GM03348 (cell line): ENCODE results near the gene INSIG1.

Experiments
- DNase-seq: peaks from one replicate; pipeline ENCODE4 v3.0.0; 2012; ENCODE audit warnings: low spot score

INSIG1 gene

DNA sequence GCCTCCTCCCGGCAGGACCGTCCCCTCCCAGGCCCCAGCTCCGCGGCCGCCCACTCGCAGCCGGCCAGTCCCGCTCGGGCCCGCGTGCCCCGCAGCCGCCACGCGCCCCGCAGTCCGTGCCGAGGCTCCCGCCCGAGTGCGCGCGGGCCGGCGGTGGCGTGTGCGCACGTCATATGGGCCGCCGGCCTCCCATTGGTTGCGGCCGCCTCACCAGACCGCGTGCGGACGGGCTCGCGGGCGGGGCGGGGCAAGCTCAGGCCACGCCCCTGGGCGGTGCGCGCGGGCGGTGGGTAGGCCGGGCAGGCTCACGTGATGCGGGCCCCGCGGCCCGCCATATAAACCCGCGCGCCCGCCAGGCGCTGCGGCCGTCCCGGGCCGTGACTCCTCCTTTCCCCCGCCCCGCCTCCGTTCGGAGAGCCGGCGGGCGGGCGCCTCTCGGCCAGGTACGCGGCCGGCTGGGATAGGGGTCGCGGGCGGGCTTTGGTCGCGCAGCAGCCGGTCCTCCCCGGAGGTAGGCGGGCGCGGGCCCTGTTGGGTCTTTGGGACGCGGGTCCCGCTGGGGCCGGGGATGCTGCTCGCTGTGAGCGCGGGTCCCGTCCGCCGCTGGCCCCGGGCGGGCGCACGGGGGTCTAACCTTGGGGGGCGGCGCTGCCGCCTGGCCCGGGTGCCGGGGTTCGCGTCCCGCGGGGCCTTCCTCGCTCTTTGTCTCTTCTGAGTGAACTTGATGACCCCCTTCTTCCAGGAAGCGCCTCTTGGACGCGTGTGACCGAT, at the start of gene INSIG1:
Gene INSIG1 (plus strand): TSS at position 362 of the 771 bp plus-strand sequence. CDS start 408 bp downstream, at position 770.
- DNase-seq: peak; percentile 99

DNA sequence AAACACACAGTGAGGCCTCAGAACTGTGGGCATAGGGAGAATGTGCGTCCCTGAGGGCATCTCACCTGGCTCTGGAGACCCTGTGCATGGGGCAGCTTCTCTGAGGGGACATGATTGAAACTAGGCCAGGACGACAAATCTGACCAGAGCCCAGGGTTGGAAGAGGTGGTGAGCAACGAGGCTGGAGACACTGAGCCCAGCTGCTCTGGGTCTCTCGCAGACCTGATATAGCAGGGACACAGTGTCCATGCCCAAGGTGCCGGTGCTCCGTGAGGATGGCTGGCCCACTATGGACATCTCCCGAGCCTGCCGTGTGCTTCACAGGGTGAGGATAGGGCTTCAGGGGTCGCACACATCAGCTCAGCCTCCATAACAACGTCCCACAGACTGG, 49.3 kb upstream of the INSIG1 start:
- no peak for DNase-seq

DNA sequence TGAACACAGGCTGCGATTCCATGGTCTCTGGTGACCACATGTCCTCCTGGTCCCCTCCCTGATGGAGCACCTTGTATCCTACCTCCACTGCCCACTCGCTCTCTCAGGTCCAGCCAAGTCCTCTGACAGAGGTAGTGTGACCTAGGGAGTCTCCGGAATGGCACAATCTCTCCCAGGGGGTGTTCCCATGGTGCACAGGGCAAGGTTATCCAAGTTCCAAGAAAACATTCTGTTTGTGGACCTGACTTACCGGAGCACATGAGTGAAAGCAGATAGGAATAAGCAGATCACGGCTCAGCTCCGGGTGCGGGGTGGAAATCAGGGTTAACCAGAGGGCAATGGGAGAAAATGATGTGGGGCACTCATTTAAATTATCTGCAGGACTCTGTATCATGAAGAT, 45.8 kb upstream of the INSIG1 start:
- DNase-seq: no peak

DNA sequence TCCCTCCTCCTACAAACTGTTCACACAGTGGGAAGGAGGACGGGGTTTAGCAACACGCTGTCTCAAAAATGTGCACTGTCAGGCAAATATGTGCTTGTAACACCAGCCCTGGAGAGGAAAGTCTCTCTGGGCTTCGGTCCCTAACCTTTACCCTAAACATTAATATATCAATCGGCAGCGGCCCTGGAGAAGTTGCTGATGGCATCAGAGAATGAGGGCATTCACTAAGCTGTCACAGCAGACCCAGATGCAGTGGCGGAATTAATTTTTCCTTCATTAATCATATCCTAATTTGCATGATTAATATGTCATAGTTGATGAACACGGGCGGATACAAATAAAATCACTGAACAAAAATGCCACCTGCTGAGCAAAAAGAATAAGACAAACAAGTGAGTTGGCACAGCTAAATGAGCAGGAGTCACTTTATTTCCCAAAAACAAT, 45.2 kb upstream of the INSIG1 start:
- DNase-seq: peak; percentile 51

DNA sequence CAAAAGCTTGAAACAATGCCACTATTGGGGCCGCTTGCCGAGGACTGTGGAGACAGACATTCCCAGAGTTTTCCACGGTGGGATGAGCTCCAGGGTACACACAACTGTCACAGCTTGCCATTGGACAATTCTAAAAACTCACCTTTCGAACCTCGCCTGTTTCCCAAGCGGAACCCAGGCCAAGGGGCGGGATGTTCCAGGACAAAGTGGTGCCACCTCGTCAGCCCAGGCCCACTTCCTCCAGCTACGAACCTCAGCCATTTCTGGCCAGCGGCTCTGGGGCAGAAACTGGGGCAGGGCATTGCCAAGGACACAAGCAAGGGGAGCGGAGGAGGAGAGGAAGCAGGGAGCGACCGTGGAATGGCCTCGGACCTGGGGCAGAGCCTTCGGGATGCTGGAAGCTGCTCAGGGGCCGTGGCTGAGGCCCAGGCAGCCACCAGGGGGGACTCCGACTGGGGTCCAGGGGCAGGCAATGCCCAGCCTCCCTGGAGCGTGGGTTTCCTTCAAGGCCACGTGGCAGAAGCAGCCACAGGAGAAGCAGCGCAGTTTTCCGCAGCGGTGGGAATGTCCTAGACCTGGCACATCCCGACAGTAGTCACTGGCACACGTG, 44.7 kb upstream of the INSIG1 start:
- no peak for DNase-seq

DNA sequence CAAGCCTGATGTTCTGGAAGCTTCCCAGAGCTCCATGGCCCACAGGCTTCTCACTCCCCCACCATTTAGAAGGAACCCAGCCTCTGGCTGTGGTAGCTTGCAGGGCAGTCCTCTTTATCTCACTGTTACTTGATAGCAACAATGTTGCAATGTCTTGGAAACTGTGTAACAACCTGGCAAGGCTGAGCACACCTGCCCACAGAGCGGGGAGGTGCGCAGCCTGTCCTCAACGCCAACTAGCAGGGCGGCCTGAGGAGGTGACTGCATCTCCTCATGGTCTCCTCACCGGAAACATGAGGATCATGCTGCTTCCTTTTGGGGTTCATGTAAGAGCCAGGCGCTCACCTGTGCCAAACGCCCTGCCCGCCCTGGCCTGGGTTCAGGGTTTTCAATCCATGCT, 43.7 kb upstream of the INSIG1 start:
- no peak for DNase-seq

DNA sequence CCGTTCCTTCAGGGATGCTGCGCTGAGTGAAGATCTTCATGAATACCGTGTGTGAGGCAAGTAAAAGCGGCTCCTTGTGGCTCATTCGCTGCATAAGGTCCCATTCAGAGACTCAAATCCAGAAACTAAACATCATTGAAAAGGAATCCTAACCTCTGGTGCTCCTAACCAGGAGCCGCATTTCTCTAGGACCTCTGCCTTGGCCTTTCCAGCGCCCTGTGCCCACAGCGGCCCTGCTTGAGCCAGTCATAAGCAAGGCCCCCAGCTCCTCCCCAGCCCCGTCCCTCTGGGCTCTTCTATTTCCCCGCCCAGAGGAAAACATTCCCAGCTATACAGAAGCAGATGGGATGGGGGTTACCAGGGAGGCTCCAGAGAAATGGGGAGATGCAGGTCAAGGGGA, 42.6 kb upstream of the INSIG1 start:
- DNase-seq: no peak

DNA sequence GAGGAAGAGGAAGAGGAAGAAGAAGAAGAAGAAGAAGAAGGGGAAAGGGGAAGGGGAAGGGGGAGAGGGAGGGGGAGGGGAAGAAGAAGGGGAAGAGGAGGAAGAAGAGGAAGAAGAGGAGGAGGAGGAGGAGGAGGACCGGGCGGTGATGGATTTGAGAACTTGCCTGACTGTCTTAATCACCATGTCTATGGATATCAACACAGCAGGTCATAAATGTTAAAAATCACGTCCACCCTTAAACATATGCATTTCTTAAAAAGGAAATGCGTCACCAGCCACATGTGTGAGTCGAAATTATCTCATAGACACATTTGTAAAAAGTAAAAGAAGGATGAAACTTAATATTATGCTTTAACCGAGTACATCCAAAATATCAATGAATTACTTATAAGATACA, 42.1 kb upstream of the INSIG1 start:
- no peak for DNase-seq

DNA sequence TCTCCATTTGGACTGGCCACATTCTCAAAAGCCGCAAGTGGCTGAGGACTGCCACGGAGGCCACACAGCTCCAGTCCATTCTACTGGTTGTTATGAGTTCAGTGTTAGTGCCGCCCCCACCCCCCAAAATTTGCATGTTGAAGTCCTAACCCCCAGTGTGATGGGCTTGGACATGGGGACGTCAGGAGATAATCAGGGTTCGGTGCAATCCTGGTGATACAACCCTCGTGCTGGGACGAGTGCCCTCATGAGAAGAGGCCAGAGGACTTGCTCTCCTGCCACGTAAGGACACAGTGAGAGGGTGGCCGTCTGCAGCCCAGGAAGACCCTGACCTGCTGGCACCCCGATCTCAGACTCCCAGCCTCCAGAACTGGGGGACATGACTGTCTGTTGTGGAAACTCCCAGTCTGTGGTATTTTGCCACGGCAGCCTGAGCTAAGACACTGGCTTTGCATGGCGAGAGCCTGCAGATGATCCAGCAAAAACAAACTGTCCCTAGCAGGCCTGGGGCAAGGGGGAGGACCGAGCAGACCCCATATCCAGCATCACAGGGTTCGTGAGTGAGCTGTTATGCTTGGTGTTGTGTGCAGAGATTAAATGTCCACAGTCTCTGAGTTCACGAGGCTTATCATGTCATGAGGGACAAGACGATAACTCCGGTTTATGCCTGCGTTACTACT, 41.5 kb upstream of the INSIG1 start:
- no peak for DNase-seq

DNA sequence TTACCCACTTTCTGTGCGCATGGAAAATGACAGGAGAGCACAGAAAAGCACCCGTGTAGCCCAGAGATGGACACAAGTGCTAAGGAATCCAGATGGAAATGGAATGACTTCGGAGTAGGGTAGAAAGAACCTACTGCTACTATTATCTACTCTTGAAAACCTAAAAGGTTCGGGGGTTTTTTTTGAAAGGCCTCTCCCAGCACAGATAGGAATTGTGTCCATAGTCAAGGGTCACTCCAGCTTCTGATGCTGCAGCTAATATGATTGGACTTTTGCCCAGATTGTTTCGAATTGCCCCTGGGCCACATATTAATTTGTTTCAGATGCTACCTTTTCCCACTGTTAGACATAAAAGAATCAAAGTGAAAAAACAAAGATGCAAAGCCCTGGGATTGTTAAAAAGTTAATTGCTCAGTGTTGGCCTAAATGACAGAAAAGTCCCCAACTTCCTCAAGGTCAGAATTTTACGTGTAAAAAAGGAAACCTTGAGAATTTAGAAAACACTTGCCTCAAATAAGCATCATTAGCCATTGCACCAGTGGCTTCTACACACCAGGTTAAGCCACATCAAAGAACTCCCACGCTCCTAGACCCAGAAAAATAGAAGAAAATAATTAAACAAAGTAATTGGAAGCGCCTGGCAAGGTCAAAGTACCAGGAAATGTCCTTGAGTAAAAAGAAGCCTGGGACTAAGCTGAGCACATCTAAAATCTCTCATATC, 40.8 kb upstream of the INSIG1 start:
- DNase-seq: no peak

DNA sequence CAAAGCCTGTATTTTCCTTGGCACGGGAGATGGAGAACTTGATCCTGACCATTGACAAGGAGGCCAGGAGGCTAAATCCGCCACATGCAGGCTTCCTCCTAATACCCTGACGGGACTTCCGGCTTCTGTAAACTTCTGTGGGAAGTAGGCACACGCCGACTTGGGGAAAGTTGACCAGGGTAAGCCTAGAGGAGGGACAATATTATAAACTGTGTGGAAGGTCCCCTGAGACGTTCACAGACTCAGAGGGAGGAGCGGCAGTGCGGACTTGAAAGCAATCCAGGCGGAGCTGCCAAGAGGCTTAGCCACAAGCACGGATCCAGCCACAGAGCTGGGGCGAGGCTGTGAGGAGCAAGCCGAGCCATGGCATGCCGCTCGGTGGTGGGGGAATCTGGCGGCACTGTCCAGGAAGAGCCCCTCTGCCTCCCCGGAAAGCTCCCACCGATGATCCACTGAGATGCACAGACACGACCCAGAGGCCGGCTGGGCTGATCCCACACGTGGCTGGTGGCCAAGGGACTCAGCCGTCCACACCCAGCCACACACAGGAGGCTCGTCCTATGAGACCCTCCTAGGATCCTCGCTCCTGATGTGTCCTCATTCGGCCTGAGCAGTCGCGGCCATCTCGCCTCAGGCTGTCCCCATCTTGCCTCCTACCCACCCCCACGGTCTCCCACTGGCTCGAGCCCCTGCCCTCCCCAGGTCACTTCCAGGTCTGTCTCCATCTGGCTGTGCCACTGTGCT, 40.0 kb upstream of the INSIG1 start:
- no peak for DNase-seq

DNA sequence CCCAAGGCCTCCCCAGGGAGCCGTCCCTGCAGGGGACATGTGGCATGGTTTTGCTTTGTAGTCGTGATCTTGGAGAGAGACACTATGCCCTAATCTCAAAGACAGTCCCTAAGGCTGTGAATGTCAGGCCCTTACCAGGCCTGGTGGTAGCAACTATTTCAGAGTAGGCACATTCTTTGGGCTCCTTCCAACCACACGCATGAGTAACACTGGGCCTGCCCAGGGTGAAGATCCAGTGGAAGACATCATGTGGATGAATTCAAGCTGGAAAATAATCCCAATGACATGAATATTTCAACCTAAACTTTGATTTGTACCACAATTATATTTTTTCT, 39.5 kb upstream of the INSIG1 start:
- DNase-seq: peak; percentile 84

DNA sequence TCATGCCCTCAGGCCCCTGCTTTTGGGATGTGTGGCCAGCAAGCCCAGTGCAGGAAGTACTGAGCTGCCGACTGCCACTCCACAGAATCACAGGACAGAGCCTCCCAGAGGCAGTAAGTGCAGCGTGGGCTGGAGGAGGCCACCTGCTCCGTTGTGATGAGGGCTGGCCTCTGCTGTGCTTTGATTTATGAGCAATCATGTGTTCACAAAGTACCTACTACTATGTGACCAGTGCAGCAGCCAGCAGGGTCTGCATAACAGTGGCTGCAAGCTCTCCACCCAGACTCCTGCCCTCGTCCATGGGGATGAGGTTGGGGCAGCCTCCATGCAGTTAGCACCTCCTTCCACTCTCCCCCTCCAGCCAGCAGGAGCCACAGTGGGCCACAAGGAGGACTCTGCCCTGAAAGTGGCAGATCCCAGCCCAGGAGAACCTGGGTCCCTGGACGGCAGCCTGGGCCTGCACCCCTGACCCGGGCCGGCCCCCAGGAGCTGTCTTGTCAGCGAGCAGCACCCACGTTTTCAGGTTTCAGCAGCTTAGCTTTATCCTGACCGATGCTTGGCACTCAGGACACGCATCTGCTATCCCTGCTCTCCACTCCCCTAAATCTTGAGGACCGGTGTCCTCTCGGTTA, 37.7 kb upstream of the INSIG1 start:
- DNase-seq: no peak

DNA sequence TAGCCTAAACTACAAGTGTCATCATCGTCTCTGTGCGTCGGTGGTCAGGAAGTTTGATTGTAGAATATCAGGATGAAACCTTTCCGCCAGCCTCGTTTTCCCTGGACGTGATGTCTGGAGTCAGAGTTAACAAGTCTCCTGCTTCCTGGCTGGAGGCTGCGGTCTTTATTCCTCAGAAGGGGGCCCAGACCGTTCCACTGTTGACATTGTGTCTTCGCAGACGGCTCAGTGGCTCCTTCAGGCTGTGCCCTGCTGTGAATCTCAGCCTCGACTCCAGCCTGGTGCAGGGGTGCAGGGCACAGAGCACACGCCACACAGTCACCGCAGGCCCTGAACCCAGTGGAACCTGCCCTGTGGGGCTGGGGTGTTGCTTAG, 37.2 kb upstream of the INSIG1 start:
- no peak for DNase-seq

DNA sequence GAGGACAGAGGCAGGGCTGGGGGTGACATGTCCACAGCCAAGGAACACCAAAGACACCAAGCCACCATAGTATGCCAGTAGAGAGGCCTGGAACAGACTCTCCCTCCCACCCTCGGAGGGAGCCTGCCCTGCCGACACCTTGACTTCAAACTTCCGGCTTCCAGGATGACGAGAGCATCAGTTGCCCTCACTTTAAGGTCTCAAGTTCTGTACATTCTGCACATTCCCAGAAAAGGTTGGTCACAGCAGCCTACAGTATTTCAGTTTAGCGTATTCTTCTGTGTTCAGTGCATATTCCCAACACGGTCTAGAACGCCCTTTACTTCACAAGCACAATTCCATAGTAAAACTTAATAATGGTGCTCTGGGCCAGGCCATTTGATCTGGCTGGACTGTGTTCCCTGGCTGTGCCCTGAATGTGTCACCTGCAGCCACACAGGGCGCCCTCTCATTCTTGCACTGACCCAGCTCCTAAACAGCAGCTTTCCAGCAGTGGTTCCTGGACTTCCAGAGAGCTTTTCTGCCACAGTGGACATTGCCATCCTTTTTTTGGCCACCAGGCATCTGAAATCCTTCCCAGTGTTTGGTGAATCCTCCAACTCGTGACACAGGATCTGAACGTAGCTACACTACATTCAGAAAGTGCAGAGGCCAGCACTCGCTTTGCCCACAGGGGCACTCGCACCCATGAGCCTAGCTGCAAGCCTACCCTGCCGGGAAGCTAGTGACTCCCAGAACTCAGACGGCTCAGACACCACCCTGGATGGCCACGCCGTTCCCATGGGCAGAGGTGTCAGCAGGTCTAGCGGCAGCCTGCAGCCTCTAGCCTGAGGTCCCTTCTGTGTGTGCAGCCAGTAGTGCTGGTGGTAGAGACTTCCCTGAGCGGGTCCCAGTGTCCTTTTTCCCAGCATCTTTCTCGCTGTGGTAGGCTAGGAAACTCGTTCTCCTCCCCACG, 36.4 kb upstream of the INSIG1 start:
- no peak for DNase-seq

DNA sequence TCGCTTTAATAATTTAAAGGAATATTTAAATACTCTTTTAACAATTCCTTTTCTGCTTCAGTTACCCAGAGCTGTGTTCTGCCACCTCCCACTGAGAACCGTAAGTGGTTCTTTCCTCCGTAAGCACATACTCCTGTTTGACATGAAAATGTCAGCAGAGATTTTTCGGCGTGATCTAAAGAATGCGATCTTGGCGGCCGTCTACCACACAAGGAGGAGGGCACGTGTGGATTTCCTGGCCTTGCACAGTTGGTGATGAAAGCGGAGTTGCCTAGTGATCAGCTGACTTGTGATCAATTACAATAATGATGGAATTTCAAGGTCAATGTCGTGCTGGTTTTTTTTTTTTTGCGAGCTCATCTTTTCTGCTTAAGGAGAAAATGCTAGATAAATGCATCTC, 35.6 kb upstream of the INSIG1 start:
- no peak for DNase-seq

DNA sequence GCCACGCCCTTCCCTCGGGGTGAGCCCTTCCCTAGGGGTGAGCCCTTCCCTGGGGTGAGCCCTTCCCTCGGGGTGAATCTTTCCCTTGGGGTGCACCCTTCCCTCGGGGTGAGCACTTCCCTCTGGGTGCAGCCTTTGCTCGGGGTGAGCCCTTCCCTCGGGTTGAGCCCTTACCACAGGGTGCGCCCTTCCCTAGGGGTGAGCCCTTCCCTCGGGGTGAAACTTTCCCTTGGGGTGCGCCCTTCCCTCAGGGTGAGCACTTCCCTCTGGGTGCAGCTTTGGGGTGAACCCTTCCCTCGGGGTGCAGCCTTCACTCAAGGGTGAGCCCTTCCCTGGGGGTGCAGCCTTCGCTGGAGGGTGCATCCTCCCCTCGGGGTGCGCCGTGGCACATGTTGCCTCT, 34.6 kb upstream of the INSIG1 start:
- no peak for DNase-seq

DNA sequence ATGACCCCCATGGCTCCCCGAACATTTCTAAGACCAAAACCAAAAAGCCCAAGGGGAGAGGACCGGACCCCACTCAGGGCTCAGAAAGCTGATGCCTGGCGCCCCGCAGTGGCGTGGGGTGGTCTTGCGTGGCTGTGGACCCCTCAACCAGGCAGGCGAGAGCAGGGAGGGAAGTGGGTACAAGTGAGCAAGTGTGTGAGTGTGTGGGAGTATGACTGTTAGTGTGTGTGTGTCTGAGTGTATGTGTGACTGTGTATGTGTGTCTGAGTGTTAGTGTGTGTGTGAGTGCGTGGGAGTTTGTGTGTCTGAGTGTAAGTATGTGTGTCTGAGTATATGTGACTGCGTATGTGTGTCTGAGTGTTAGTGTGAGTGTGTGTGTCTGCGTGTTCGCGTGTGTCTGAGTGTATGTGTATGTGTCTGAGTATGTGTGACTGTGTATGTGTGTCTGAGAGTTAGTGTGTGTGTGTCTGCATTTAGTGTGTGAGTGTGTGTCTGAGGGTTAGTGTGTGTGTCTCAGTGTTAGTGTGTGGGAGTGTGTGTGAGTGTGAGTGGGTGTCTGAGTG, 34.0 kb upstream of the INSIG1 start:
- DNase-seq: no peak

DNA sequence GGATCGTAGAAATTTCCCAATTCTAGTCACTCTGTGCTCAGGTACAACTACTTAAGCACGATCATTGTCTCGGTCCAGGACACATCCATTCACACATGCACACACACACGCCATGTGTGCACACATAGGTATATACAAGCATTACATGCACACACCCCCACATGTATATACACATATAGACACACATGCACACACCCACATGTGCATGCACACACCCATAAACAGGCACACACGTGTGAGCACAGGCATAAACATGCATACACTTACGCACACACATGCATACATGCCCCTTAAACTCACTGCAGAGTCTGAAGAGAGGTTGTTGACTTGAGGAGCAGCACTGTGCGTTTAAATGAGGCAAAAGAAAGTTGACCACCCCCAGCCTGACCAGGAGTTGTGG, 32.5 kb upstream of the INSIG1 start:
- no peak for DNase-seq

DNA sequence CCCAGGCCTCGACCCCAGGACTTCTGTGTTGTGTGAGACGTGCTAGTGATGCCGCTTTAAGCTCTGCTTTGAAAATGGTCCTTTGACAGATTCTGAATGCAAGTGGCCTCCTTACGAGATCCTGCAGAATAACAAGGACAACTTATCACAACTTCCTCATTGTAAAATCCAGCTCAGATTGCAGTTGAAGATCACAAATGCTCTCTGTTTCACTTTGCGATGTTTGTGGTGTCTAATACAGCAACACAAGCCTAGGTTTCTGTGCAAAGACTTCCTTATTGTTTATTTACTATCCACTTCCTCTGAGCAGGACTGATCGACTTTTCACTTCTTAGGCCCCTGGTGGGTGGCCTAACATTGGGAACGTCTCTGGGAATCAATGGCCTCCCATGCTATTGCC, 31.7 kb upstream of the INSIG1 start:
- DNase-seq: no peak
